Fibroblast of skin of right quadriceps (primary cell): ENCODE data around the gene PATJ.
"Not testable (repeated sequence)": the region's sequence is repeated elsewhere in the genome, so short reads cannot be mapped to it uniquely, and the experiment has no call there.

Source experiments
- DNase-seq: peaks from one replicate; pipeline ENCODE4 v3.0.0-alpha.2; 2013

The PATJ gene

DNA sequence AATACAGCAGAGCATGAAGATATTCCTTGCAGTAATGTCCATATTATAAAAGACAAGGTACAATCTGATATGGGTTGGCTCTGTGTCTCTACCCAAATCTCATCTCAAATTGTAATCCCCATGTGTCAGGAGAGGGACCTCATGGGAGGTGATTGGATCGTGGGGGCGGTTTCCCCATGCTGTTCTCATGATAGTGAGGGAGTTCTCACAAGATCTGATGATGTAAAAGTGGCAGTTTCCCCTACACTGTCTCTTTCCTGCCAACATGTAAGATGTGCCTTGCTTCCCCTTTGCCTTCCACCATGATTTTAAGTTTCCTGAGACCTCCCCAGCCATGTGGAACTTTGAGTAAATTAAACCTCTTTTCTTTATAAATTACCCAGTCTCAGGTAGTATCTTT is 152.0 kb downstream of the PATJ start:
- DNase-seq, result not testable (repeated sequence)

DNA sequence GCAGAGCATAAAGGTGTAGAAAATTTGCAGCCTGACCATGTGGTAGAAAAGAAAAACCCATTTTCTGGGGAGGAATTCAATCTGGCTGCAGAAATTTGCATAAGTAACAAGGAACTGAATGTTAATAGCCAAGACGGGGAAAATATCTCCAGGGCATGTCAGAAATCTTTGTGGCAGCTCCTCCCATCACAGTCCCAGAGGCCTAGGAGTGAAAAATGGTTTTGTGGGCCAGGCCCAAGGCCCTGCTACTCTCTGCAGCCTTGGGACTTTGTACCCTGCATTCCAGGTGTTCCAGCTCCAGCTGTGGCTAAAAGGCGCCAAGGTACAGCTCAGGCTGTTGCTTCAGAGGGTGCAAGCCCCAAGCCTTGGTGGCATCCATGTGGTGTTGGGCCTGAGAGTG is 152.9 kb downstream of the PATJ start:
- no peak for DNase-seq

DNA sequence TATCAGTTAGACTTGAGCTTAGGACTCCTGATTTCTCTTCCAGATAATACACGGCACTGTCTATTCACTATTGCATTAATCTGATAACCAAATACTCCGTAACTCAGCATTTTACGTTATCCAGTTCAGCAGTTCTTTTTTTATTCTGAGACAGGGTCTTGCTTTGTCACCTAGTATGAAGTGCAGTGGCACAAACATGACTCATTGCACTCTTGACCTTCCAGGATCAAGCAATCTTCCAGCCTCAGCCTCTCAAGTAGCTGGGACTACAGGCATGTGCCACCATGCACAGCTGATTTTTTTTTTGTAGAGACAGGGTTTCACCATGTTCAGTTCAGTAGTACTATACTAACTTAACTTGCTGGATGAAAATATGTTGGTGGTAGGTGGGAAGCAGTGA is 156.4 kb downstream of the PATJ start:
- no peak for DNase-seq

DNA sequence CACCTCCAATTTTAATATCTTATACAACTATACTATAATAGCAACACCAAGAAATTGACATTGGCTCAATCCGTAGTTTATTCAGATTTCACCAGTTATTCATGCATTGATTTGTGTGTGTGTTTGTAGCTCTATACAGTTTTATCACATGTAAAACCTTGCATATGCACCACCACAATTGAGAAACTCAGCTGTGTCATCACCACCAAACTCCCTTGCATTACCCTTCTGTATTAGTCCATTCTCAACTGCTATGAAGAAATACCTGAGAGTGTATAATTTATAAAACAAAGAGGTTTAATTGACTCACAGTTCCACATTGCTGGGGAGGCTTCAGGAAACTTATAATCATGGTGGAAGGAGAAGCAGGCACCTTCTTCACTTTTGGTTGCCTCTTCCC is 162.1 kb downstream of the PATJ start:
- DNase-seq, result no peak

DNA sequence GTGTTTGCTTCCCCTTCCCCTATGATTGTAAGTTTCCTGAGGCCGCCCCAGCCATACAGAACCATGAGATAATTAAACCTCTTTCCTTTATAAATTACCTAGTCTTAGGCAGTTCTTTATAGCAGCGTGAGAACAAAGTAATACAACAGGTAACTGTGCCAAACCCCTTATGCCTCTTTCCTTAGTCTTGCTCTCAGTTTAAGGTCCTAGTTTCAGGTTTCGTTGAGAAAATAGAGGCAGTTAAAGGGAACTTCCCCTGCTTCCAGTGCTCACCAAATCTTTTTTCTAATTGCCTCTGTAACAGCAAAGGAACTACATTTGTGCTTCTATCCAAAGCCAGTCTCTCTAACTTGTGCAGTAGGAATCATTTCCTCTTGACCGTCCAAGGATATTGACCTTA is 164.8 kb downstream of the PATJ start:
- no peak for DNase-seq

DNA sequence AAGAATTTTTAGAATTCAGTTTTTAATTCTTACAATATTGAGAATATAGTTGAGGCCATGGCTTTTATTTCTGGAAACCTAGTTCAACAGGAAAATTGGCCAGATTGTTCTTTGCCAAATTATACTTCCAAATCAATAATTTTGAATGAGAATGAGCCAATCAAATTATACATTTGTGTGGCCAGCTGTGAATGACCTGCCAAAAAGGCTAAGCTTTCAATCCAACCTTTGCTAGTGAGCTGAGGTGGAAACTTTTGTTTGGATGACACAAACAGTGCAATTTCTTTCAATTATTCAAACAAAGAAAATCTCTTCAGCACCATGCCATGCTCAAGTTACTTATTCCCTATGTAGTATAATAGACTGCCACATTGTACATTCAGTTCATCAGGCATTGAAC is 167.8 kb downstream of the PATJ start:
- DNase-seq, result no peak

DNA sequence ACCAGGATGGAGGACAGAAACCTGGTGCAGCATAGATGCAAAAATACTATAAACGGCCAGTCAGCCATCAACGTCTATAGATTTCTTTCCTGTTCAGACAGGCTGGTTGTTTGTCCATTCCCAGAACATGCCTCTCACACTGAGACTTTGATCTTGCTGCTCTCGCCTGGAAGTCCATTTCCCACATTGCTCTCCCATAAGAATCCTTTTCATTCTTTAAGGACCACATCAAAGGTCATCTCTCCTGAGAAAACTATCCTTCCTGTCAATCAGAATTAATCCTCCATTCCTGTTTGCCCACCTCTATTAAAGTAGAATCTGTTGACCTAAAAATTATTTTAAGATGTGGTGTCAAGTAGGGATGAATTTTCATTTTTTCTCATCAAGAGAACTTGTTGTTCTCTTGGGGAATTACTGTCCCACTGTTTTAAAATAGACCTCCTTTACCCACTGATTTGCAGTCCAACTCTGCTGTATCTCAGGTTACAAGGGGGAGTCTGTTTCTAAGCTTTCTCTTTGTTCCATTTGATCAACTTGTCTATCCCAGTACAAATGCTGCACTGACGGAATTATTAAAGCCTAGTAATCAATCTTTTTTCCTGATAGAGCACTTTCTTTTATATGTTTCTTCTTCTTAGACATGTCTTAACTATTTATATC is 172.7 kb downstream of the PATJ start:
- no peak for DNase-seq

DNA sequence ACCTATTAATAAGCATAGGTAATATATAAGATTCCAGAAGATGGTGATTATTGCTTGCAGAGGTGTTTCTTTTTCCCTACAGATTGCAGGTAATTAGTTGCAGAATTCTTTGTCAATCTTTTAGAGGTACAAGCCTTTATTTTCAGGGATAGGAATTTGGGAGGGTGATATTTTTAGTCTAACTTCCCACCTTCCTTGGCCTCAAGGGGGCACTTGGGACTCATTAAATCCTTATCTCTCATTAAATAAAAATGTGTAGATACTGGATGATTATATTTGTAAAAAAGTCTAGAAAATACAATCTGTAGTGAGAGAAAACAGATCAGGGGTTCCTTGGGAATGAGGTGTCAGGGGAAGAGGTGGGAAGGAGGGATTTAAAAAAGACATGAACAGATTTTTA is 179.2 kb downstream of the PATJ start:
- DNase-seq, result no peak

DNA sequence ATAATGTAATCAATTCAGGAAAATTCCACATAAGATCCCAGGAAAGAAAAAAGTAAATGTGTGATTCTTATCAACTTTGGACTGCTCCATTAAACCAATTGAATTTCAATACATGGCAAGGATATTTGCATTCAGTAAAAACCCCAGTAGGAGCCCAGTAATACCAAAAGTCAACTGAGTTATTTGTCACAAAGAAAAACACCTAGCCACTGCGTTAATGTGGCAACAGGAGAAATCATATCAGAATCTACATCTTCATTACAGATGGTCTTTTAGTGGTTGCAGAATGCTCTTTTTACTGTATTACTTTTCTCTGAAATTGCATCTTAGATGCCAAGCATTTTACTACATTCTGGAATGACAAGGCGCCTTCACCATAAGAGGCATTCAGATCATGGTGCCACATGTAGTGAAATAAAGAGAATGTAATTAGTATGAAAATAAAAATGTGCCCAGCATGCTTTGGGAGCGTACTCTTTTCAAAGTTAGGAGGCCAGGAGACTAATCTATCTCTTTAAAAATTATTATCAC is 180.7 kb downstream of the PATJ start:
- DNase-seq, result no peak

DNA sequence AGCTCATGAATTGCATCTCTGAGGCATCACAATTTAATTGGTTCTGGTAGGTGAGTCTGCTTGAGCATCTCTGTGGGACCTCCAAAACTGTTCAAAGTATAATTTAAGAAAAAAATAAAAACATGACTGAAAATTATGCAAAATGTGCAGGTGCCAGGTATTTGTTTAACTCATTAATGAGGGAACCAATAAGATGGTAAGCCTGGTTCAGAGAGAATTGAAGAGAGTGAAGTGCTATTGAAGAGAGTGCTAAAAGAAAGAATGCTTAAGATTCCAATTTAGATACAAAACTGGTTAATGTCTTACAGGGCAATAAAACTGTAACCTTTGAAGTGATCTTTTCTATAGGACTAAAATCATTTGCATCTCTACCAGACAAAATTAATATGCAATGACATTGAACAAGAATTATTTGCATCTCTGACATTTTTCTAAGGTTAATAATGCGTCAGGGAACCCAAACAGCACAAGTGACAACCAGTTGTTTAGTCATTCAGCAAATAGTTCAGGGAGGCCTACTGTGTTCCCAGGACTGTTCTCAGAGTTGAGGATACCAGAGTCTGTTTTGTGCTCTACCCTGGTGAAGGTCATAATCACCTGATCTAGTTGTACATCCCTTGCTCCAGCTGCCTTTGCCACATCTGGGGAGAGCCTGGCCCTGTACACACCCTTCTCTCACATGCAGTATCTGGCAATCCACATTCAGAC is 183.5 kb downstream of the PATJ start:
- DNase-seq, result no peak

DNA sequence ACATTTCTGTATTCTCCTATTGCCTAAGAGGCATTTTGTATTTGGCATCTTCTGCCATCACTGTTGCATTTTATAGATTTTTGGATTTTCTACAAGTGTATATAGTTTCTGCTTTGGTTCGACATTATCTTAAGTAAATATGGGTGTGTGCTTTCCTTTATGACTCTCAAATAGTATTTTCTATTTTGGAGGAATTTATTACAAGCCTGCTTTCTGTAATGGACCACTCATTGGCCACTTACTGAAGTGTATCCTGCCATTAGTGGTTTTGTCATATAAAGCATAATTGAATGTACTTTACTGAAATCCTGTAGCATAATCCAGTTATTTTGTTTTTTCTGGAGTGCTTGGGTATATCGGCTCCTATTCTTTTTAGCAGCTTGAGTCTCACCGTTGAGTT is 184.3 kb downstream of the PATJ start:
- no peak for DNase-seq

DNA sequence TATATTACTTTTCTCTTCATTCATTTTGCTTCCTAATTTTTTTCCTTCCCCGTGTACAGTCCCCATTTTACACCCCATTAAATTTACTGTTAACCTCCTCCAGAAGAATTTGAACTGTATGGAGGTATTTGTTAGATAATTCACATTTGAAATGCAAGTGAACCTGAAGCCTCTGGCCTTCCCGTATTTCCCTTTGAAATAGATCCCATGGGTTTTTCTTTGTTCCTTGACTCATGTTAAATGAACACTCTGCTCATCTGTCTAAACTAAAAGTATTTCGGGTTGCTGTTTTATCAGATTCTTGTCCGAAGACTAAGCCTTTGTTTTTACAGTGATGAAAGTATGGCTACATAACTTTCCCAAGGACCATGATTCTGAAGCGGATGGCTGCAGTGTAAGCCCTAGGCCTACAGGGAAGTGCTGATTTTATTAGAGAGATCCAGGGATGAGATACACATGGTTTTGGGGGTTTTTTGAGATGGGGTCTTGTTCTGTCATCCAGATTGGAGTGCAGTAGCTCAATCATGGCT is 187.9 kb downstream of the PATJ start:
- no peak for DNase-seq

DNA sequence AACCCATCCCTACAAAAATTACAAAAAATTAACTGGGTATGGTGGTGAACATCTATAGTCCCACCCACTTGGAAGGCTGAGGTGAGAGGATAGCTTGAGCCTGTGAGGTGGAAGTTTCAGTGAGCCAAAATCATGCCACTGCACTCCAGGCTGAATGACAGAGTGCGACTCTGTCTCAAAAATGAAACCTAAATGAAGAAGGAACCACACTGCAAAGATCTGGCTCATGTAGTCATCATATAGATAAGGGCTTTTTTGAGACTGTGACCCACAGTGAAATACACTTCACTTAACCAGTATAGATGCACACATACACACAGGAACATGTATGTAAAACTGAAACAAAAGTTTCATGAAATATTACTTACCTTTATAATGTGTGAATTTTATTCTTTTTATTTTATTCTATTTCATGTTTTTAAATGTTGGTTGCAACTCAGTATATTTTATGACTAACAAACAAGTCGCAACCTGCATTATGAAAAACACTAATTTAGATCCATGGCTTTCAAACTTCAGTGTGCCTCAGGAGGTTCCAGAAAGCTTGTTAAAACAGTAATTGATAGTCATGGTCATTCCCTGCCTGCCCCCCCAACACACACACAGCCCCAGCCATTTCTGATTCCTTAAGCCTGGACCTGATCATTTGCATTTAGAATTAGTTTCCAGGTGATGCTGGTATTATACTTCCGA is 189.5 kb downstream of the PATJ start:
- DNase-seq, result no peak

DNA sequence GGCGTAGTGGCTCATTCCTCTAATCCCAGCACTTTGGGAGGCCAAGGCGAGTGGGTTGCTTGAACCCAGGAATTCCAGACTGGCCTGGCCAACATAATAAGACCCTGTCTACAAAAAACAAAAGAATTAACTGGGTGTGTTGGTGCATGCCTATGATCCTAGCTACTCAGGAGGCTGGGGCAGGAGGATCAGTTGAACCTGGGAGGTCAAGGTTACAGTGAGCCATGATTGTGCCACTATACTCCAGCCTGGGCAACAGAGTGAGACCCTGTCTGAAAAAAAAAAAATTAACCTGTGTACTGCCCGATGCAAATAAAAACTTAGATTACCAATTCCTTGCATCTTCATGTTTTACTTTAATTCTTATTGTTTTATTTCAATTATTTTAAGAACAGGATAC is 193.2 kb downstream of the PATJ start:
- no peak for DNase-seq

DNA sequence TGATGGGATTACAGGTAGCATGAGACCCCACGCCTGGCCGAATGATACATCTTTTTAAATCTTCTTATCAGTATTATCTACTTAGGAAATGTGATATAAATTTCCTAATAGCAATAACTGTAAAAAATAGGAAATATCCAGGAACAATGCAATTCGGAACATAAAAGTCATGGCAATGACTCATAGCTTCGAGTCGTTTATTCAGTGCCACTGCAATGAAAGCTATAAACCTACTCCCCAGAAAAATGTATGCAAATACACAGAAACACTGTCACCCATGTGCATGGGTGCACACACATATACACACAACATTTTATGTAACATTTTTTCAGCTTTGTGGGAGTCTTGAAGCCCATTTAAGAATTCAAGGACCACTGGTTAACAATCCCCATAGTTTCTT is 194.6 kb downstream of the PATJ start:
- no peak for DNase-seq

DNA sequence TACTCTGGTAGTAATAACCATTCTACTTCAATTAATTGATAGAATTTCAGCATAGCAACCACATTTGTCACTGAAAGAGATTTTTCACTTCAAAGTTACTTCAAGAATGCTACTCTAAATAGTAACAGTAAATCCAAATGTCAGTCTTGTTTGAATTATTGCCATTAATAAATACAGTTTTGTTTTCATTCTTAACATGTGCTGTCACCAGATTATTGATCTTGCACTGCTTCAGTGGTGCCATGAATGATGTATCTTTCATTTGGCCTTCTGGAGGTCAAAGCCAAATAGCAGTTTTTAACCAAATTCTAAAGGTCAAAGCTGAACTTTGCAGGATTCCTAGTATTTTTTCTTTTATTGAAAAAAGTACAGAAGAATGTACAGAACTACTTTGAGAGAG is 199.5 kb downstream of the PATJ start:
- DNase-seq, result no peak

DNA sequence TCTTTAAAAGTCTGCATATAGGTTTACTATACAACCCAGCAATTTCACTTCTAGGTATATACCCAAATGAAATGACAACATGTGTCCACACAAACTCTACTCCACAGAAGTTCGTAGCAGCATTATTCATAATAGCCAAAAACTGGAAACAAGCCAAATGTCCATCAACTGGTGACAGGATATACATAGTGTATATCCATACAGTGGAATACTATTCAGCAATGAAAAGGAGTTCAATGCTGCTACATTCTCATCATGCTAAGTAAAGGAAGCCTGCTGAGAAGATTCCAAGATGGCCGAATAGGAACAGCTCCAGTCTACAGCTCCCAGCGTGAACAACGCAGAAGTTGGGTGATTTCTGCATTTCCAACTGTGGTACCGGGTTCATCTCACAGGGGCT is 200.6 kb downstream of the PATJ start:
- DNase-seq, result no peak

DNA sequence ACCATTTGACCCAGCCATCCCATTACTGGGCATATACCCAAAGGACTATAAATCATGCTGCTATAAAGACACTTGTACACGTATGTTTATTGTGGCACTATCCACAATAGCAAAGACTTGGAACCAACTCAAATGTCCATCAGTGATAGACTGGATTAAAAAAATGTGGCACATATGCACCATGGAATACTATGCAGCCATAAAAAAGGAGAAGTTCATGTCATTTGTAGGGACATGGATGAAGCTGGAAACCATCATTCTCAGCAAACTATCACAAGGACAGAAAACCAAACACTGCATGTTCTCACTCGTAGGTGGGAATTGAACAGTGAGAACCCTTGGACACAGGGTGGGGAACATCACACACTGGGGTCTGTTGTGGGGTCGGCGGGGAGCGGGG is 206.4 kb downstream of the PATJ start:
- DNase-seq, result not testable (repeated sequence)

DNA sequence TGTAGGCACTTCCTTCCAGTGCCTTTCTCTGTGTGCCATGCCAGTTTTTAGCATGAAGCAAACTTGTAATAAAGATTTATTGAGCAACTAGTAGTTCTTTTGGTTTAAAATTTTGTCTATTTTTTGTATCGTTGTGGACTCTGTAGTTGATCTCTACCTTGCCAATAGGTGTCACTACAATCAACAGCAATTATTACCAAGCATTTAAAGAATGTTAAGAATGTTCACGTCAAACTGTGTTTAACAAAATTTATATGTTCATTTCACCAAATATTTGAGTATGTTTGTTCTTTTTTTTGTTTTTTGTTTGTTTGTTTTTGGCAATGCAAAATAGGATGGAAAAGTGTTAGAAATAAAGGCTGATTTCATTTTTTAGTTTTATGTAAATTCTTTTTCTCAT is 208.1 kb downstream of the PATJ start:
- DNase-seq, result no peak

DNA sequence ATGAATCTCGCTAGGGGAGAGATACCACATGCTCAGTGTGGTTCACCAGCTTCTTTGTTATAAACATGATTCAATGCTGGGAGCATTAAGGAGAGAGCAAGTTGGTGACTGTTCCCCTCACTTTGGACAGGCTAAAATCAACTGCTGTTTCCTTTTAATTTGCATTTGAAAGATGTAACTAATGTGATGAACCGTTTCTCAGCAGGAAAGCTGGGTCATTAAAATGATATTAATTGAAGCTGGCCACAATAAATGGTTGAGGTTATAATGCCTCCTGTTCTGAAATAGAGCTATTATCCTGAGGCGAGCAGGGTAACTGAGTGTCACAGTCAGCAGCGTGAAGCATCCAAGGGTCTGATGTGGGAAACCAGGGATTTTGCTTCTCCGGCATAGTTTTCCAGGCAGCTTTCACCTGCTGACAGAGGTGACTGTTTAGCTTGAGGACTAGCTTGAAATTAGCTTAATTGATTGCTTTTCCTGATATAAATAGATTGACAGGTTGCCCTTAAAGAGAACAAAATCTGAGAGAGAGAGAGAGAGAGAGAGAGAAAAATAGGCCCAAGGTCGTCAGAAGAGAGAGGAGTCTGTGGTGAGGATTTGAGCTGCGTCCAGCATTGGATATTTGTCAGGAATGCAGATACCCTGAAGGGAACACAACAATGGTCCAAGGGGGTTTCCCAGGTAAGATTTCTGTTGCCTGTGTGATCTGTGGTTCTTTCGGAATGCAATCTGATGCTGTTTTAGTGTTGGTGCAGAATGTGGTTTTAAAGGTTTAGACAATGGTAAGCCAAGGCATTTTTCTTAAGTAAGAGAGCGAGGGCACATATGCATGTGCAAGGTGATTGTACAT is 209.7 kb downstream of the PATJ start:
- peak; percentile 7 for DNase-seq

DNA sequence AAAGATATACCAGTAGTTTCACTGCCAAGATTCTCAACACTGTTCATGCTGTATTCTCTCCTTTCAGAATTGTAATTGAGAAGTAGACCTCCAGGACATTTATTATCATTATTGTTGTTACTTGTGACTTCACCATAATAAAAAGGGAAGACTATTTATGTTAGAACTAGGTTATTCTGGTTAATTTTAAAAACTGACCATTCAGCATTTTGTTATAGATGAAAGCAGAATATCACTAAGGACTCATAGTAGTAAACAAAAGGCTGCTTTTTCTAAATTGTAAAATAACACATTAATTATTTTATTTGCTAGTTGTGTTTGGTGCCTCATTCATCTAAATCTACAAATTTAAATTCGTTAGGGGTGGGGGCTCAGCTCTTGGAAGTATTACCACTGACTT is 210.4 kb downstream of the PATJ start:
- no peak for DNase-seq

DNA sequence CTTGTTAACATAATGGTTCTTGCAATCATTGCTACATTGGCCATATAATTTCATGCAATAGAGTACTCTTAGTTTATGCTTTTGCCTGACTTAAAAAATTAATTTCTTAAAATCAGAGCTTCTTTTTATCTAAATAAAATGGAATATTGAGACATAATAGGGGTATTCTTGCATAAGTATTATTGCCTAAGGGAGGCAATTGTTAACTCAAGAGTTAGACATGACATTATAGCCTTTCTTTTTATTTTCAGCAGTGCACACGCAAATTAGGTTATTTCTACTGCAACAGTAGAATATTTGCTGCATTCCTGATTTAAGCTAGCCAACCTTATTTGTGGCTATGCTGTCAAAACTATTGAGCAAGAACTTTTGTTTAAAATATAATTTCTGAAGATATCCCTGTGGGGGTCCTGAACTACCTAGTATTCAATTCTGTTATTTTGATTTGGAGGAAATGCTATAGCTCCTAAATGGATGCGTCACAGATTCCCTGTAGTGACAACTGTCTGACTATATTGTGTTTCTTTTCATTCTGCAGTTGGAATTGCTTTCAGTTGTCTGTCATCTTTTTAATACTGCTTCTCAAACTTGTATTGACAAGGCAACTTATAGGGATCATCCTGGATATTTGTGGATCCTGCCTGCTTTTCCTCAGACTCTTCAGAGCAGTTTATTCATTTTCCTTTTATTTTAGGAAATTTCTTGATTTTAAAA is 211.0 kb downstream of the PATJ start:
- DNase-seq, result no peak
